Measurements from ENCODE around the gene CEP135.

- no peak for TF ChIP-seq CTCF (IDR thresholded peaks at IDR 0.05 in 2 of 3, conservative IDR thresholded peaks at IDR 0.05 in 1 of 3; ENCODE audit: borderline replicate concordance in 1 of 3, insufficient read depth in 1 of 3, low read depth in 2 of 3, low read length in 2 of 3)
- no peak for TF ChIP-seq POLR2A (IDR thresholded peaks at IDR 0.05; ENCODE audit: borderline replicate concordance, extremely low read depth, insufficient read depth, insufficient read length)
- no peak for TF ChIP-seq EZH2 (IDR thresholded peaks at IDR 0.05)
Measured at GRCh38 chr4:55912249-55912648, 36.5 kb upstream of the CEP135 start.
